OCI-LY3 (cell line): Measurements from ENCODE around the gene TMEM150C.

Experiments used
- CTCF ChIP-seq: fragments of 200-600, 300-600 bp; sonication (generic); IDR thresholded peaks from 2 replicates; pipeline ENCODE4 v1.5.1; 2014; ENCODE audit warnings: antibody characterized with exemption, low read length, low read depth
- EZH2phosphoT487 ChIP-seq: fragments of 200-600 bp; shearing (Covaris generic); IDR thresholded peaks from 2 replicates; pipeline ENCODE4 v1.6.1; 2018; ENCODE audit warnings: antibody characterized with exemption, mixed run types, low read depth

GRCh38 chr4:82473621-82474164 lies 88.1 kb downstream of the TMEM150C start:
- TF ChIP-seq CTCF = no peak
- no peak for TF ChIP-seq EZH2phosphoT487
